KG1 (cell line): ENCODE data around the gene ACSF3.

ENCODE experiments used
- DNase-seq: peaks from one replicate; lab custom pipeline; 2025; lab: John Stamatoyannopoulos, UW

ACSF3 gene

DNA sequence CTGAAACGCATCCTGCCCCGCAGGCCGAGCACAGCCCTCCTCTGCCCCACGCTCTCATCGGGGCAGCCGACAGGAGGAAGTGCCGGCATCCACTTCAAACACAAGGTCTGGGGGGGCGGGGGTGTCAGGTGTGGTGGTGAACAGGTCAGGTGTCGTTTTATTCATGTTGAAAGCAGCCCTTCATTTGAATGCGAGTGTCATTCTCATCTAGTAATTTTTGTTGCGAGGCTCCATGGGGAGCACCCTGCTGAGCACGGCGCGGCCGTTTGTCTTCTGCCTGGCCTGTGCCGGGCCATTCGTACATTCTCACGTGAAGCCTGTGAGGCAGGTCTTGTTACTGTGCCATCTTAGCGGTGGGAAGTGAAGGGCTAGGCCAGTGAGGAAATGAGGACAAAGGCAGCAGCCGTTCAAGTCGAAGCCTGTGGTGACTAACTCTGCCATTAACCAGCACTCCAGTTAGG, 1.9 kb downstream of the ACSF3 start:
- DNase-seq: no peak

DNA sequence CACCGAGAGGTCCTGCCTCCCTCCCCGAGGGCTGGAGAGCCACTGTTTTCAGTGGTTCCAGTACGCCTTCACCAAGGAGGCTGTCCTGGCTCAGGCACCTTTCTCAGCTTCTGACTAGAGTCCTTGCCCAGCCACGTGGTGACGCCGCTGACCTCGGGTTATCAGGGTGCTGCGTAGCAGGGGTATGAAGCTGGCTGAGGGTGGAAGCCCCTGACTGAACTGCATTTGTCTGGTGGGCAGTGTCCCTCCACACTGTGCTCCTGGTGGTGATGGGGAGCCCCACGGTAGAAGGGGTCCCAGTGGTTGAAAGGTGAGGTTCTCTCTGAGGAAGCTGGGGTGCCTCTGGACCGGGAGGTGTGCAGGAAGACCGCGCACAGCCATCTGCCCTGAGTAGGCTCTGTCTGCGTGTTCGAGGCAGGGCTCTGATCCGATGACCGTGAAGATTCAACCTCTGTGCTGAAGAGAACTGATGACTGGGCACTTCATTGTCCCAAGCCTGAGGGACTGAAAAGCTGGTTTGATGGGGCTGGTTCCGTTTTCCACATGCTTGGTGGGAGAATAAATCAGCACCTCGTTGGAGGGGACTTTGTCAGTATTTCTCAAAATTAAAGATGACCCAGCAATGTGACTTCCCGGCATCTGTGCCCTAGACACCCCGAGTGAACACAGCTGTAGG, 2.5 kb downstream of the ACSF3 start:
- DNase-seq: no peak

GRCh38 chr16:89096768-89097391, 3.2 kb downstream of the ACSF3 start:
- DNase-seq: no peak

DNA sequence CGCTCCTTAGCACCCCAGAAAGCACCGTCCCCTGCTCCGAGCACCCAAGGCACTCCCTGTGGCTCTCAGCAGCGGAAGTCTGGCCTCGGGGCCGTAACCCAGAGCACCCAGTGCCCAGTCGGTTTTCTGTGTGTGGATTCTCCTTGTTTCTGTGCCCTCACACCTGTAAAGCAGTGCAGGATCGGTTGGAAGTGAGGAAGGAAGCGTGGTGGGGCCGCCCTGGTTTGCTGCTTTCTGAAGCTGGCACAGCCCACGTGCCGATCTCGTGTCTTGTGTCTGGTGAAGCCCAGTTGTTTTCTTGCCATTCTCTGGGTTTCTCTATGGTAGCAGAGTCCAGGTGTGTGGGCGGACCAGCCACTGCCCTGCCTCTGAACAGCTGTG, 3.7 kb downstream of the ACSF3 start:
- DNase-seq: no peak

DNA sequence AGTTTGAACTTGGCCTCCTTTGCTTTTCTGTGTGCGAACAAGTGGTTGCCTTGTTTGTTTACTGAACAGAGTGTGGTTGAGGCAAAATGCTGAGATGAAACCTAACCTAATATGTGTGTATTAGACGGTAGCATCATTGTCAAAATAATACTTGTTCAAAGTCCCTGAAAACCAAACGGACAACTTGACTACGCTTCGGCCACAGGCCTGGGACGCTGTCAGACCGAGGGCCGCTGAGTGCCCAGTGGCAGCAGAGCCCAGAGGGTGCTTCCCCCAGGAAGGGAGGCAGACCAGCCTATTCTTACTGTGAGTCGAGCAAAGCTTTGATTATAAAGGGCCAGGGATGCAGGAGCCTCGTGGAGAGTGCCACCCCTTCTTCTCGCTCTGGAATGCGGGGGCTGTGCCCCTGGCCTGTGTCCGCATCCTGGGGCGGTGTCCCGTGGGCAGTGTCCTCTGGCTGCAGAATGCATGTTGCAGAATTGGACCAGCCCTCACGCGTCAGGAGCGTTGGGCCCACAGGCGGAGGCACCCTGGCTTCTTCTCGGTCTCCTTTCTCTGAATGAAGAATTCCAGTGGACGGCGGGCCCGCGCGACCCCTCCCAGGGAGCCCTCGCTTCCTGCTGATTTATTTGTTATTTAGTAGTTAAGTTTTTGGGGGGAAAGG, 5.2 kb downstream of the ACSF3 start:
- DNase-seq: no peak

DNA sequence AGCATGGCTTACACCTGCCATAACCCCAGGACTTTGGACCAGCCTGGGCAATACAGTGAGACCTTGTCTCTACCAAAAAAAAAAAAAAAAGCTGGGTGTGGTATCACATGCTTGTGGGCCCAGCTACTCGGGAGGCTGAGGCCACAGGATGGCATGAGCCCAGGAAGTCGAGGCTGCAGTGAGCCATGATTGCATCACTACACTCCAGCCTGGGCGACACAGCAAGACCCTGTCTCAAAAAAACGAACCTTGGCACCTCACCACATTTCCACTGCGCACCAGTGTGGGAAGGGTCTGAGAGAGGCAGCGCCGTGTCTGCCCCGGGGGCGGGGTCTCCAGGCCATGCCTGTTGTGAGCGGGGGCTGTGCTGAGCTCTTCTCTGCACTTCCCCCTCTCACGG, 6.3 kb downstream of the ACSF3 start:
- no peak for DNase-seq

DNA sequence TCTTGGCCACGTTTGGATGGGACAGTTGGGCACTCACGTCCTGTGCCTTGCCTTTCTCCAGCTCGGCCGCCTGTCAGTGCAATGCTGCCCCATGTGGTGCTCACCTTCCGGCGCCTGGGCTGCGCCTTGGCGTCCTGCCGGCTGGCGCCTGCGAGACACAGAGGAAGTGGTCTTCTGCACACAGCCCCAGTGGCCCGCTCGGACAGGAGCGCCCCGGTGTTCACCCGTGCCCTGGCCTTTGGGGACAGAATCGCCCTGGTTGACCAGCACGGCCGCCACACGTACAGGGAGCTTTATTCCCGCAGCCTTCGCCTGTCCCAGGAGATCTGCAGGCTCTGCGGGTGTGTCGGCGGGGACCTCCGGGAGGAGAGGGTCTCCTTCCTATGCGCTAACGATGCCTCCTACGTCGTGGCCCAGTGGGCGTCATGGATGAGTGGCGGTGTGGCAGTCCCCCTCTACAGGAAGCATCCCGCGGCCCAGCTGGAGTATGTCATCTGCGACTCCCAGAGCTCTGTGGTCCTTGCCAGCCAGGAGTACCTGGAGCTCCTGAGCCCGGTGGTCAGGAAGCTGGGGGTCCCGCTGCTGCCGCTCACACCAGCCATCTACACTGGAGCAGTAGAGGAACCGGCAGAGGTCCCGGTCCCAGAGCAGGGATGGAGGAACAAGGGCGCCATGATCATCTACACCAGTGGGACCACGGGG, 7.1 kb downstream of the ACSF3 start:
- DNase-seq: no peak

GRCh38 chr16:89101303-89102040, 7.8 kb downstream of the ACSF3 start:
- no peak for DNase-seq

GRCh38 chr16:89102041-89102471, 8.4 kb downstream of the ACSF3 start:
- no peak for DNase-seq

DNA sequence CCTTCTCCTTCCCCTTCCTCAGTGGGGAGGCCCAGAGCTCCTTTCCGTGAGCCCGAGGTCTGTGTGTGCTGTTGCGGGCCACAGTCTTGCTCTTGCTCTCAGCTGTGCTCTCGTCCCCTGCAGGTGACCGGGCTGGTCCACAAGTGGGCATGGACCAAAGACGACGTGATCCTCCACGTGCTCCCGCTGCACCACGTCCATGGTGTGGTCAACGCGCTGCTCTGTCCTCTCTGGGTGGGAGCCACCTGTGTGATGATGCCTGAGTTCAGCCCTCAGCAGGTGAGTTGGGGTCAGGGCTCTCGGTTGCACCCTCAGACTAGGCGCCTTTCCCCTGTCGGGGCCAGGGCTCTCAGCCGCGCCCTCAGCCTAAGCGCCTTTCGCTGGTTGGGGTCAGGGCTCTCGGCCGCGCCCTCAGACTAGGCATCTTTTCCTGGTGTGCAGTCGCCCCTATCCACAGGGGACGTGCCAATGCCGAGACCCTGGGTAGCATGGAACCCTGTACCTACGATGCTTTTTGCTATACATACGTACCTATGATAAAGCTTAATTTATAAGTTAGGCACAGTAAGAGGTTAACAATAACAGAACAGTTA, 8.9 kb downstream of the ACSF3 start:
- DNase-seq: no peak

- DNase-seq: no peak
Measured at GRCh38 chr16:89103156-89103555, 9.5 kb downstream of the ACSF3 start.

DNA sequence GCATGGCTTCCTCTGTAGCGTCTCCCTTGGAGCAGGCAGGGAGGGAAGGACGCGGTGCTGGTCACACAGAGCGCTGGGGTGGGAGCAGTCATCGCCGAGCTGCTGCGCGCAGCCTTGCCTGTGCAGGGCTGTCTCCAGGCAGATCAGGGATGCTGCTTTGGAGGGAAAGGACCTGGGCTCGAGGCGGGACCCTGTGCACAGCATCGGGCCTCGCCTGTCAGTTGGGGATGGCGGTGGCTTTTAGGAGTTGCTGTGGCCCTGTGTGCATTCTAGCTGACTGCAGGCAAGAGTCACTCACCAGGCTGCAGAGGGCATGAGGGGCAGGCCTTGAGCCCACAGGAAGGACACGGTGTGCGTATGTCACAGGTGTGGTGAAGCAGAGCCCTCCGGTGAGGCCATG, 10.1 kb downstream of the ACSF3 start:
- no peak for DNase-seq

DNA sequence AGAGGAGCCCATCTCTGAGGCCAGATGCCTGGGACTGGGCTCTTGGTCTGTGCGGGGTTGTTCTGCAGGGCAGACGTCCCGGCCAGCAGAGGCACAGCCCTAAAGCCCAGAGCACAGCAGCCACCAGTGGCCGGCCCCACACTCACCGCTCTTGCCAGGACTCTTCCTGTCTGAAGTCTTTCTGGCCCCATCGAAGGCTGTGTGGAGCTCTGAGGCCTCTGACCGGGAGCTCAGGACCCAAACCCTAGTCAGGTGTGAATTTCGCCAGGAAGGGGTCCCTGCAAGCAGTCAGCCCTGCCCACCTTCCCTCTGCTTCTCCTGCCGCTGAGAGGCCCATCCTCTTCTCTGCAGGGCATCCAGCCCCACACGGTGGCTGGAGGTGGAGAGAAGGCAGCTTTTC, 10.7 kb downstream of the ACSF3 start:
- DNase-seq: no peak

GRCh38 chr16:89104930-89105571, 11.4 kb downstream of the ACSF3 start:
- DNase-seq: no peak

- DNase-seq: no peak
Measured at GRCh38 chr16:89105599-89106151, 12.0 kb downstream of the ACSF3 start.

GRCh38 chr16:89106533-89107202, 13.0 kb downstream of the ACSF3 start:
- DNase-seq: no peak

DNA sequence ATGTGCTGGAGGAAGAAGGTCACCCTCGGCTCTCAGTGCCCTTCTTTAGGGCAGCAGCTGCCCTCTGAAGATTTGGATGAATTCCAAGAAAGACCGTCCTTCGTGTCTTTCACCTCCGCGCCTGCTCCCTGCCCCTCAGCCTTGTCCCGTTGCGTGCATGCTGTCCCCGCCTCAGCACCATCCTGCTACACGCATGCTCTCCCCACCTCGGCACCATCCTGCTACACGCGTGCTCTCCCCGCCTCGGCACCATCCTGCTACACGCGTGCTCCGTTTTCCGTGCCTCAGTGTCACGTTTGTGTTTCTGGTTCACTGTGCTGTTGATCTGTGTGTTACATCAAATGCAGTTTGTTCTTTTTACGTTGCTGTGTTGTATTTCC, 13.5 kb downstream of the ACSF3 start:
- no peak for DNase-seq

DNA sequence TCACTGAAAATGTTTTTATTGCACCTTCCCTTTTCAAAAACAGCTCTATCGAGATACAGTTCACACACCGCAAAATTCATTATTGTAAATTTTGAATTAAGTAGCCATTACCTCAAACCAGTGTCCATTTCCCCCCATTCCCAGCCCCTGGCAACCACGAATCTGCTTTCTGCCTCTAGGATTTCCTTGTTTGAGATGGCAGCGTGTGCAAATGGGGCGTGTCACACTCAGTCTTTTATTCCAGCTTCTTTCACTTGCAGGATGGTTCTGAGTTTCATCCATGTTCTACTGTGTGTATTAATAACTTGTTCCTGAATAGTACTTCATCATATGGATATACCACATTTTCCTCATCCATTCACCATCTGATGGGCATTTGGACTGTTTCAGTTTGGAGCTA, 14.8 kb downstream of the ACSF3 start:
- DNase-seq: no peak

GRCh38 chr16:89110641-89111040, 17.0 kb downstream of the ACSF3 start:
- no peak for DNase-seq

DNA sequence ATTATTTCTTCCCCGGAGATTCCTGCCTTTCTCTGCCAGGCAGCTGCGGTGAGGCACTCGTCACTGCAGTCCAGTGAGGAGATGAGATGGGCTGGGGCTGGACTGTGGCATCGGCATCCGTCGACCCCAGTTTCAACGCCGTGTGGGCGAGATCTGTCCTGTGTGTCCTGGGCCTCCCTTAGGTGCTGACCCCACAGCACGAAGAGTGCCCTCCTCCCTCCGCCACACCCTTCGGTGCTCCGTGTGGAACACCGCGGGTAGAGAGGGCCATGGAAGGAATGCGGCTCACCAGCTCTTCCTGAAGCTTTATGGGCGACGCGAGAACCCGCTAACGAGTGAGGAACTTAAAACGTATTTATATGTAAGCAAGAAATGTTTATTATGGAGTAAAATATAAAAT, 17.6 kb downstream of the ACSF3 start:
- no peak for DNase-seq
